ENCODE data around the gene ST7L. TPM values are rescaled to one million over a fixed set of nuclear protein-coding genes. Genes with fewer than 3 reads are reported as not detected.
A peak's percentile ranks its signal among the peaks of the same experiment; 100 is the strongest.

The ST7L gene
- total and polyA plus RNA-seq, 4 donors, result 8.4 to 36.1 (median 17.2) TPM

GRCh38 chr1:112505878-112506277, 113.1 kb downstream of the ST7L start:
- DNase-seq (no peak), ATAC-seq (ENCODE audit: insufficient read depth, low FRiP score) (no peak)
- H3K9ac ChIP-seq (ENCODE audit: insufficient read depth in 1 of 2, low read length in 2 of 2), result no peak overlapping the region
- WGBS, 2 donors, result 87 to 94% methylated on average over 3 of the region's 3 CpGs
- H3K27ac ChIP-seq (ENCODE audit: low read depth in 1 of 2, low read length in 1 of 2), result no peak overlapping the region
- H3K27me3 ChIP-seq (ENCODE audit: control insufficient read depth in 3 of 3, insufficient read depth in 3 of 3, low read length in 2 of 3), result peaks cover 0 to 33% (median 30%) of the 10 kb centered on the region in 3 donors
- H3K36me3 ChIP-seq (ENCODE audit: control insufficient read depth in 4 of 4, insufficient read depth in 4 of 4, low read length in 4 of 4), result no peaks in the 10 kb centered on the region
- no peaks in the 10 kb centered on the region for H3K9me3 ChIP-seq (ENCODE audit: control insufficient read depth in 4 of 4, insufficient read depth in 3 of 4, low read length in 3 of 4)
- no peak overlapping the region for H3K4me3 ChIP-seq
- TF ChIP-seq CTCF (IDR thresholded peaks at IDR 0.05; ENCODE audit: control extremely low read depth, extremely low read depth), result no peak
- peaks cover 0 to 52% (median 15%) of the 10 kb centered on the region in 5 donors for H3K4me1 ChIP-seq (ENCODE audit: control insufficient read depth in 5 of 5, insufficient read depth in 5 of 5, low read length in 5 of 5)

GRCh38 chr1:112505400-112505785, 113.5 kb downstream of the ST7L start:
- no peak for TF ChIP-seq CTCF (IDR thresholded peaks at IDR 0.05; ENCODE audit: control extremely low read depth, extremely low read depth)

GRCh38 chr1:112504661-112505399, 114.1 kb downstream of the ST7L start:
- Histone ChIP-seq H3K27me3 (ENCODE audit: control insufficient read depth in 3 of 3, insufficient read depth in 3 of 3, low read length in 2 of 3) (peaks cover 0 to 24% (median 21%) of the 10 kb centered on the region in 3 donors), H3K27ac (ENCODE audit: low read depth in 1 of 2, low read length in 1 of 2) (no peak overlapping the region), H3K9me3 (ENCODE audit: control insufficient read depth in 4 of 4, insufficient read depth in 3 of 4, low read length in 3 of 4) (no peaks in the 10 kb centered on the region), H3K9ac (ENCODE audit: insufficient read depth in 1 of 2, low read length in 2 of 2) (no peak overlapping the region), H3K4me1 (ENCODE audit: control insufficient read depth in 5 of 5, insufficient read depth in 5 of 5, low read length in 5 of 5) (peaks cover 0 to 52% (median 15%) of the 10 kb centered on the region in 5 donors), H3K4me3 (no peak overlapping the region), H3K36me3 (ENCODE audit: control insufficient read depth in 4 of 4, insufficient read depth in 4 of 4, low read length in 4 of 4) (no peaks in the 10 kb centered on the region)
- peak; percentile 65 to 69 (median 67) for DNase-seq
- no peak for ATAC-seq (ENCODE audit: insufficient read depth, low FRiP score)
- 68 to 77% methylated on average over 6 of the region's 6 CpGs for WGBS, 2 donors
- no peak for TF ChIP-seq CTCF (IDR thresholded peaks at IDR 0.05; ENCODE audit: control extremely low read depth, extremely low read depth)

More at GRCh38 chr1:112505400-112505785, 113.5 kb downstream of the ST7L start:
- H3K36me3 ChIP-seq (ENCODE audit: control insufficient read depth in 4 of 4, insufficient read depth in 4 of 4, low read length in 4 of 4), result no peaks in the 10 kb centered on the region
- no peak overlapping the region for H3K27ac ChIP-seq (ENCODE audit: low read depth in 1 of 2, low read length in 1 of 2)
- H3K9ac ChIP-seq (ENCODE audit: insufficient read depth in 1 of 2, low read length in 2 of 2), result no peak overlapping the region
- H3K27me3 ChIP-seq (ENCODE audit: control insufficient read depth in 3 of 3, insufficient read depth in 3 of 3, low read length in 2 of 3), result peaks cover 0 to 29% (median 27%) of the 10 kb centered on the region in 3 donors
- H3K9me3 ChIP-seq (ENCODE audit: control insufficient read depth in 4 of 4, insufficient read depth in 3 of 4, low read length in 3 of 4), result no peaks in the 10 kb centered on the region
- no peak overlapping the region for H3K4me3 ChIP-seq
- DNase-seq (no peak), ATAC-seq (ENCODE audit: insufficient read depth, low FRiP score) (no peak)
- WGBS, 2 donors, result 70 to 77% methylated on average over 1 of the region's 1 CpG
- peaks cover 0 to 52% (median 15%) of the 10 kb centered on the region in 5 donors for H3K4me1 ChIP-seq (ENCODE audit: control insufficient read depth in 5 of 5, insufficient read depth in 5 of 5, low read length in 5 of 5)

Data from lung (tissue), 12 donors.